Measurements from ENCODE around the gene ADAM33. TPM values are rescaled to one million over a fixed set of nuclear protein-coding genes. Genes with fewer than 3 reads are reported as not detected.

ADAM33 gene
- total RNA-seq, 1 experiment from 2014 or later = 0.23 TPM

- H3K36me3 Mint-ChIP-seq (ENCODE audit: insufficient read depth, unreplicated experiment) = peaks cover 12% of the 10 kb centered on the region
- H3K36me3 ChIP-seq (ENCODE audit: control insufficient read depth, insufficient read depth, low read length) = no peaks in the 10 kb centered on the region; the same call in 1 of the 2 replicates
- no peak overlapping the region for H3K4me3 Mint-ChIP-seq (ENCODE audit: unreplicated experiment)
Measured at GRCh38 chr20:3646067-3646440, 35.8 kb downstream of the ADAM33 start.

DNA sequence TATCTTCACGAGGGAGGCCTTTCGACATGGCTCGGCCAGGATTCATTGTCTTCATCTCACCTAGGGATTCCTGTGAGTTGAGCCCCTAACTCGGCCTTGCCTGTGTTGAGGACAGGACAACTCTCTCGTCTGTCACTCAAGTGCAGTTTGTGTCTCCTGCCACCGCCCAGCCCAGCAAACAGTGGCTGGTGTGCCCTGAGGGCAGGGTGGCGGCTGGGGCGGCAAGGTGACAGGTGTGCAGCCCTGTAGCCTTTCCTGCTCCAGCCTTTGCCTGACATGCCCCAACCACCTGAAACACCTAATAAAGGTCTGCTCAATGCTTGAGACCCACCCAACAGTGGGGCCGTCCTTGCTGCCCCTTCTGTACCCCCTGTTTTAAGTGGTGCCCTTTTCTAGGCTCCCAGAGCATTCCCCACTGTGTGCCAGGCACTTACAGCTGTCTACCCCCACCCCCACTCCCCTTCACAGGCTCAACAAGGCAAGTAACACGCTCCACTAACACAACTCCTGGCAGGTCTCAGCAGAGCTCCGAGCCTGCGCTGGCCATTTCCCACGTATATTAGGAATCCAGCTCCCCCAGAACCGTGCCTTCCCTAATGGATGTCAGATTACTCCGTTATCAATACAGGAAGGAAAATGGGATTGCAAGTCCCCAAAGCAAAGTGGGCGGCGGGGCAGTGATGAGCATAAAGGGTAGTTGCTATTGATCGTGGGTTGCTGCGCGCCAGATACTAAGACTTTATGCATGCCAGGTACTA lies 36.3 kb downstream of the ADAM33 start:
- Mint-ChIP-seq H3K4me1 (ENCODE audit: low read depth, unreplicated experiment) (no peaks in the 10 kb centered on the region), H3K9me3 (ENCODE audit: unreplicated experiment) (peaks cover 5% of the 10 kb centered on the region), H3K4me3 (ENCODE audit: unreplicated experiment) (no peak overlapping the region), H3K36me3 (ENCODE audit: insufficient read depth, unreplicated experiment) (peaks cover 12% of the 10 kb centered on the region), H3K27ac (ENCODE audit: unreplicated experiment) (no peak overlapping the region), H3K27me3 (ENCODE audit: insufficient read depth, unreplicated experiment) (no peaks in the 10 kb centered on the region)
- H3K4me3 ChIP-seq (ENCODE audit: low read depth, low read length) = no peak overlapping the region
- H3K27me3 ChIP-seq (replicated peaks; ENCODE audit: control insufficient read depth, insufficient read depth, low read length) = no peaks in the 10 kb centered on the region
- DNase-seq = no peak
- intact Hi-C loops (cut with micrococcal nuclease; ENCODE audit: unreplicated experiment) = no loop called here
- no peaks in the 10 kb centered on the region; the same call in 1 of the 2 replicates for H3K36me3 ChIP-seq (ENCODE audit: control insufficient read depth, insufficient read depth, low read length)
- no peaks in the 10 kb centered on the region for H3K9me3 ChIP-seq
- TF ChIP-seq, protein P1, sequence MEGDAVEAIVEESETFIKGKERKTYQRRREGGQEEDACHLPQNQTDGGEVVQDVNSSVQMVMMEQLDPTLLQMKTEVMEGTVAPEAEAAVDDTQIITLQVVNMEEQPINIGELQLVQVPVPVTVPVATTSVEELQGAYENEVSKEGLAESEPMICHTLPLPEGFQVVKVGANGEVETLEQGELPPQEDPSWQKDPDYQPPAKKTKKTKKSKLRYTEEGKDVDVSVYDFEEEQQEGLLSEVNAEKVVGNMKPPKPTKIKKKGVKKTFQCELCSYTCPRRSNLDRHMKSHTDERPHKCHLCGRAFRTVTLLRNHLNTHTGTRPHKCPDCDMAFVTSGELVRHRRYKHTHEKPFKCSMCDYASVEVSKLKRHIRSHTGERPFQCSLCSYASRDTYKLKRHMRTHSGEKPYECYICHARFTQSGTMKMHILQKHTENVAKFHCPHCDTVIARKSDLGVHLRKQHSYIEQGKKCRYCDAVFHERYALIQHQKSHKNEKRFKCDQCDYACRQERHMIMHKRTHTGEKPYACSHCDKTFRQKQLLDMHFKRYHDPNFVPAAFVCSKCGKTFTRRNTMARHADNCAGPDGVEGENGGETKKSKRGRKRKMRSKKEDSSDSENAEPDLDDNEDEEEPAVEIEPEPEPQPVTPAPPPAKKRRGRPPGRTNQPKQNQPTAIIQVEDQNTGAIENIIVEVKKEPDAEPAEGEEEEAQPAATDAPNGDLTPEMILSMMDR (IDR thresholded peaks at IDR 0.05; ENCODE audit: insufficient read depth in 1 of 2, low read depth in 1 of 2, low read length in 1 of 2, severe bottlenecking in 1 of 2, unreplicated experiment in 1 of 2) = no peak
- POLR2A ChIA-PET = no interaction called here
- H3K4me1 ChIP-seq = no peaks in the 10 kb centered on the region
- no TSS peak for BruUV-seq (replicated peaks)
- CTCF ChIA-PET = no interaction called here

More at GRCh38 chr20:3646067-3646440, 35.8 kb downstream of the ADAM33 start:
- Histone ChIP-seq H3K9me3 (no peaks in the 10 kb centered on the region), H3K4me3 (ENCODE audit: low read depth, low read length) (no peak overlapping the region), H3K4me1 (no peaks in the 10 kb centered on the region), H3K27me3 (replicated peaks; ENCODE audit: control insufficient read depth, insufficient read depth, low read length) (no peaks in the 10 kb centered on the region)
- CTCF ChIA-PET = no interaction called here
- no peaks in the 10 kb centered on the region for H3K27me3 Mint-ChIP-seq (ENCODE audit: insufficient read depth, unreplicated experiment)
- POLR2A ChIA-PET = no interaction called here
- no peak overlapping the region for H3K27ac Mint-ChIP-seq (ENCODE audit: unreplicated experiment)
- no peaks in the 10 kb centered on the region for H3K9me3 Mint-ChIP-seq (ENCODE audit: unreplicated experiment)
- H3K4me1 Mint-ChIP-seq (ENCODE audit: low read depth, unreplicated experiment) = no peaks in the 10 kb centered on the region
- no TSS peak for BruUV-seq (replicated peaks)
- no peak for DNase-seq
- TF ChIP-seq, protein P1 (IDR thresholded peaks at IDR 0.05; ENCODE audit: insufficient read depth in 1 of 2, low read depth in 1 of 2, low read length in 1 of 2, severe bottlenecking in 1 of 2, unreplicated experiment in 1 of 2) = no peak
- intact Hi-C loops (cut with micrococcal nuclease; ENCODE audit: unreplicated experiment) = no loop called here

DNA sequence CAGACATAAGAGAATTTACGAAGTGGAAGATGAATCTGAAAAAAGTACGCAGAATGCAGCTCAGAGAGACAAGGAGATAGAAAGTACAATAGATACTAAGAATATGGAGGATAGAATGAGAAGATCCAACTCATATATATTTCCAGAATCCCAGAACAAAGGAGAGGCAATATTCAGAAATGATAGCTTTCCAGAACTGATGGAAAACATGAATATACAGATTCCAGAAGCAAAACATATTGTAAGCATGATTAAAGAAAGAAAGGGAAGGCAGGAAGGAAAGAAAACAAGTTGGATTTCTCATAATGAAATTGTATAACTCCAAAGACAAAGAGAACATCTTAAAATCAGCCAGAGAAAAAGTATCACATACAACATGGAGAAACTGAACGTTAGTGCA lies 41.6 kb downstream of the ADAM33 start:
- H3K36me3 ChIP-seq (ENCODE audit: control insufficient read depth, insufficient read depth, low read length) = no peaks in the 10 kb centered on the region
- Mint-ChIP-seq H3K4me1 (ENCODE audit: low read depth, unreplicated experiment) (no peaks in the 10 kb centered on the region), H3K27ac (ENCODE audit: unreplicated experiment) (no peak overlapping the region), H3K36me3 (ENCODE audit: insufficient read depth, unreplicated experiment) (peaks cover 6% of the 10 kb centered on the region), H3K27me3 (ENCODE audit: insufficient read depth, unreplicated experiment) (no peaks in the 10 kb centered on the region), H3K4me3 (ENCODE audit: unreplicated experiment) (no peak overlapping the region), H3K9me3 (ENCODE audit: unreplicated experiment) (peaks cover 13% of the 10 kb centered on the region)
- H3K9me3 ChIP-seq = no peaks in the 10 kb centered on the region
- ChIA-PET CTCF (no interaction called here), POLR2A (no interaction called here)
- no peak overlapping the region for H3K4me3 ChIP-seq (ENCODE audit: low read depth, low read length)
- intact Hi-C loops (cut with micrococcal nuclease; ENCODE audit: unreplicated experiment) = no loop called here
- DNase-seq = no peak
- no peaks in the 10 kb centered on the region for H3K4me1 ChIP-seq
- BruUV-seq (replicated peaks) = no TSS peak
- TF ChIP-seq, protein P1 (IDR thresholded peaks at IDR 0.05; ENCODE audit: insufficient read depth in 1 of 2, low read depth in 1 of 2, low read length in 1 of 2, severe bottlenecking in 1 of 2, unreplicated experiment in 1 of 2) = no peak
- H3K27me3 ChIP-seq (replicated peaks; ENCODE audit: control insufficient read depth, insufficient read depth, low read length) = no peaks in the 10 kb centered on the region
